SK-N-SH treated with all-trans-retinoic acid at 6 μM for 48 hours (cell line): ENCODE measurements around the gene RPS24.

ENCODE experiments used
- ATAC-seq: fragments of 200-7000 bp; cut with Tn5 transposase; 3 replicates; pipeline ENCODE4 v1.9.1; 2020; ENCODE audit warnings: mild to moderate bottlenecking, moderate library complexity
- ARNTL ChIP-seq: fragments of 450-650 bp; formaldehyde crosslinking; IDR thresholded peaks from 2 replicates; pipeline ENCODE4 v1.5.0; 2020; ENCODE audit warnings: low read depth, mild to moderate bottlenecking, moderate library complexity, borderline replicate concordance
- BACH2 ChIP-seq: fragments of 250-450 bp; sonication (Bioruptor Pico); IDR thresholded peaks from 2 replicates; pipeline ENCODE4 v1.9.0; 2021; ENCODE audit warnings: mild to moderate bottlenecking, borderline replicate concordance
- CSDC2 ChIP-seq: fragments of 250-450 bp; sonication (Bioruptor Pico); IDR thresholded peaks from 2 replicates; pipeline ENCODE4 v1.5.0; 2020; ENCODE audit warnings: mild to moderate bottlenecking, moderate library complexity
- ESRRG ChIP-seq: fragments of 250-450 bp; sonication (Bioruptor Pico); IDR thresholded peaks from 2 replicates; pipeline ENCODE4 v1.6.1; 2021; ENCODE audit warnings: mild to moderate bottlenecking
- ISL1 ChIP-seq: fragments of 250-450 bp; sonication (Bioruptor Pico); IDR thresholded peaks from 2 replicates; pipeline ENCODE4 v2.1.2; 2022; ENCODE audit warnings: mild to moderate bottlenecking, moderate library complexity
- OSR1 ChIP-seq: fragments of 250-450 bp; sonication (Bioruptor Pico); IDR thresholded peaks from 2 replicates; pipeline ENCODE4 v1.8.0; 2022; ENCODE audit warnings: moderate library complexity, mild to moderate bottlenecking, inconsistent platforms
- PATZ1 ChIP-seq: fragments of 250-450 bp; sonication (Bioruptor Pico); IDR thresholded peaks from 2 replicates; pipeline ENCODE4 v1.8.0; 2020; ENCODE audit warnings: mild to moderate bottlenecking, moderate library complexity, borderline replicate concordance
- POU6F1 ChIP-seq: fragments of 250-450 bp; sonication (Bioruptor Pico); IDR thresholded peaks from 2 replicates; pipeline ENCODE4 v1.8.0; 2021; ENCODE audit warnings: low read depth, mild to moderate bottlenecking, moderate library complexity, borderline replicate concordance
- PPARA ChIP-seq: fragments of 250-450 bp; sonication (Bioruptor Pico); IDR thresholded peaks from 2 replicates; pipeline ENCODE4 v1.5.0; 2020; ENCODE audit warnings: mild to moderate bottlenecking, borderline replicate concordance
- RARB ChIP-seq: fragments of 250-450 bp; sonication (Bioruptor Pico); IDR thresholded peaks from 2 replicates; pipeline ENCODE4 v1.8.0; 2021; ENCODE audit warnings: mild to moderate bottlenecking, moderate library complexity
- TCF4 ChIP-seq: fragments of 250-450 bp; sonication (Bioruptor Pico); IDR thresholded peaks from 2 replicates; pipeline ENCODE4 v1.8.0; 2021; ENCODE audit warnings: mild to moderate bottlenecking, moderate library complexity, borderline replicate concordance
- TSHZ2 ChIP-seq: fragments of 250-450 bp; sonication (Bioruptor Pico); IDR thresholded peaks from 2 replicates; pipeline ENCODE4 v1.5.0; 2020; ENCODE audit warnings: mild to moderate bottlenecking, moderate library complexity
- ZC3H10 ChIP-seq: fragments of 250-450 bp; sonication (Bioruptor Pico); IDR thresholded peaks from 2 replicates; pipeline ENCODE4 v1.5.1; 2021; ENCODE audit warnings: mild to moderate bottlenecking, moderate library complexity
- ZFP3 ChIP-seq: fragments of 250-450 bp; sonication (Bioruptor Pico); IDR thresholded peaks from 2 replicates; pipeline ENCODE4 v1.5.0; 2020; ENCODE audit warnings: mild to moderate bottlenecking, moderate library complexity
- ZFP30 ChIP-seq: fragments of 450-650 bp; formaldehyde crosslinking; IDR thresholded peaks from 2 replicates; pipeline ENCODE4 v1.5.0; 2022; ENCODE audit warnings: mild to moderate bottlenecking, moderate library complexity
- ZNF565 ChIP-seq: fragments of 450-650 bp; formaldehyde crosslinking; conservative IDR thresholded peaks from 2 replicates; pipeline ENCODE4 v1.5.0; 2020; ENCODE audit warnings: low read depth, mild to moderate bottlenecking, moderate library complexity
- ZNF70 ChIP-seq: fragments of 450-650 bp; formaldehyde crosslinking; IDR thresholded peaks from 2 replicates; pipeline ENCODE4 v1.5.0; 2020; ENCODE audit warnings: mild to moderate bottlenecking, moderate library complexity
- ZNF8 ChIP-seq: fragments of 450-650 bp; formaldehyde crosslinking; IDR thresholded peaks from 2 replicates; pipeline ENCODE4 v1.5.0; 2020; ENCODE audit warnings: mild to moderate bottlenecking, moderate library complexity
- TF ChIP-seq, protein P1 (sequence below): fragments of 250-450 bp; sonication (Bioruptor Pico); IDR thresholded peaks from 2 replicates; pipeline ENCODE4 v1.5.1; 2020; ENCODE audit warnings: low read depth, mild to moderate bottlenecking, moderate library complexity

RPS24 gene

DNA sequence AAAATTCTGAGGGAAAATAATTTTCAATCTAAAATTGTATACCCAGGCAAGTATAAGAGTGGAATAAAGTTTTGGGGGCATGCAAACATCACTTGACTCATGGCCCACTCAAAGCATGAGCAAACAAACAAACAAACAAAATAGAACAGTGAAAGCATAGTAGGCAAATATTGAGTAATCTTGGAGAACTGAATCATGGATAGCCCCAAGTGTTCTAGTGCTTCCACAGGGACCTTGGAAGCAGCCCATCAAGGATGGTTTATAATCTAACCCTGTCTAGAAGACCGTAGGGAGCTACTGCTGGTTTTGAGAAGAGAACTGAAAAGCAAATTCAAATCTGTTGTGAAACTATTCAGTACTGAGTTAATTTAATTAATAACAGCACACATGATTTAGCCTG is 26.5 kb upstream of the RPS24 start:
- no peak for TF ChIP-seq ZNF565
- TF ChIP-seq ZC3H10 (CRISPR knock-in tag) = no peak
- TF ChIP-seq POU6F1 (CRISPR knock-in tag) = no peak
- no peak for TF ChIP-seq OSR1 (CRISPR knock-in tag)
- TF ChIP-seq, protein P1, sequence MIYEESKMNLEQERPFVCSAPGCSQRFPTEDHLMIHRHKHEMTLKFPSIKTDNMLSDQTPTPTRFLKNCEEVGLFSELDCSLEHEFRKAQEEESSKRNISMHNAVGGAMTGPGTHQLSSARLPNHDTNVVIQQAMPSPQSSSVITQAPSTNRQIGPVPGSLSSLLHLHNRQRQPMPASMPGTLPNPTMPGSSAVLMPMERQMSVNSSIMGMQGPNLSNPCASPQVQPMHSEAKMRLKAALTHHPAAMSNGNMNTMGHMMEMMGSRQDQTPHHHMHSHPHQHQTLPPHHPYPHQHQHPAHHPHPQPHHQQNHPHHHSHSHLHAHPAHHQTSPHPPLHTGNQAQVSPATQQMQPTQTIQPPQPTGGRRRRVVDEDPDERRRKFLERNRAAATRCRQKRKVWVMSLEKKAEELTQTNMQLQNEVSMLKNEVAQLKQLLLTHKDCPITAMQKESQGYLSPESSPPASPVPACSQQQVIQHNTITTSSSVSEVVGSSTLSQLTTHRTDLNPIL (CRISPR knock-in tag) = no peak
- no peak for TF ChIP-seq RARB (CRISPR knock-in tag)
- no peak for TF ChIP-seq ESRRG (CRISPR knock-in tag)
- ATAC-seq = no peak

GRCh38 chr10:78009662-78010061 is 24.0 kb upstream of the RPS24 start:
- no peak for TF ChIP-seq TCF4
- no peak for TF ChIP-seq ZFP30
- TF ChIP-seq OSR1 (CRISPR knock-in tag) = no peak
- no peak for TF ChIP-seq ARNTL (CRISPR knock-in tag)
- TF ChIP-seq ZNF8 = no peak
- no peak for TF ChIP-seq ZFP3 (CRISPR knock-in tag)
- TF ChIP-seq POU6F1 (CRISPR knock-in tag) = no peak
- TF ChIP-seq PPARA (CRISPR knock-in tag) = no peak
- TF ChIP-seq PATZ1 (CRISPR knock-in tag) = no peak
- TF ChIP-seq CSDC2 (CRISPR knock-in tag) = no peak
- TF ChIP-seq ZNF70 = no peak
- TF ChIP-seq TSHZ2 (CRISPR knock-in tag) = no peak
- no peak for TF ChIP-seq RARB (CRISPR knock-in tag)
- no peak for TF ChIP-seq BACH2 (CRISPR knock-in tag)
- no peak for TF ChIP-seq ESRRG (CRISPR knock-in tag)
- ATAC-seq = no peak

DNA sequence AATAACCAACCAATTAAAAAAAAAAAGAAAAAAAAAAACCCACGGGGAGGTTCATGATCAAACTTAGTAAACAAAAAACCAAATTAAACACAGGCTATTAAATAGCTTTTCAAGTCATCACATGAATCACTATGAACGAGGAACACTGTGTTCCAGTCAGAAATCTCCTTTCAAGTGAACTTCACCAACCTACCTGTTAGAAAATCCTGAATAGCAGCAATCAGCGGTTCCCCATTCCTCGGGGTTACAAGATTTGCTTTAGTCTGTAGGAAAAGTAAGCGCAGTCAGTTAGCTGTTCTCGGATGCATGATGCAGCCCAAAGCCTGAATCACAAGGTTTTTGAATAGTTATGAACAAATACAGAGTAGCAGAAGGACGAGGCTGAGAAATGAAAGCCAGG is 23.4 kb upstream of the RPS24 start:
- no peak for TF ChIP-seq CSDC2 (CRISPR knock-in tag)
- TF ChIP-seq ZC3H10 (CRISPR knock-in tag) = no peak
- no peak for TF ChIP-seq POU6F1 (CRISPR knock-in tag)
- no peak for TF ChIP-seq ISL1 (CRISPR knock-in tag)
- ATAC-seq = no peak
